HepG2 (cell line): ENCODE results near the gene TUBGCP6. TPM values are rescaled to one million over a fixed set of nuclear protein-coding genes. Genes with fewer than 3 reads are reported as not detected.

Experiments
- GMEB2 ChIP-seq: IDR thresholded peaks from 2 replicates; pipeline ENCODE4 v1.6.1; 2016; ENCODE audit warnings: missing biosample characterization, missing genetic modification reagents, low read depth
- HOMEZ ChIP-seq: IDR thresholded peaks from 2 replicates; pipeline ENCODE4 v1.6.1; 2016; ENCODE audit warnings: low read depth
- KIAA2018 ChIP-seq: sonication (generic); formaldehyde crosslinking; IDR thresholded peaks from 2 replicates; pipeline ENCODE4 v1.5.0; 2020; ENCODE audit warnings: mild to moderate bottlenecking, missing genetic modification reagents, borderline replicate concordance
- ZNF484 ChIP-seq: sonication (generic); formaldehyde crosslinking; IDR thresholded peaks from 2 replicates; pipeline ENCODE4 v1.5.1; 2020; ENCODE audit warnings: mild to moderate bottlenecking, low read depth, missing genetic modification reagents, borderline replicate concordance
- polyA plus RNA-seq, 8 experiments: library from polyadenylated mRNA; depleted of rRNA in 3 of 8; stranded (reverse) in 7 of 8; unstranded in 1 of 8; fragments of >200 nt; fragmentation: Illumina TruSeq in 4 of 8; extraction: Trizol in 4 of 8; gene quantifications; 2 replicates each; pipeline versions ENCODE4 v1.2.1 to v1.2.3, GENCODE V29; 2011 to 2016; ENCODE audit warnings: low read depth in 4 of 8, missing spikeins in 1 of 8, mixed read lengths in 1 of 8; ENCODE audit not compliant: insufficient read depth in 1 of 8
- total RNA-seq, 5 experiments: library from RNA; depleted of rRNA; stranded (reverse); fragments of >200 nt; fragmentation: Illumina TruSeq; extraction: Trizol; gene quantifications; 2 replicates each; pipeline ENCODE4 v1.2.3, GENCODE V29; 2016; ENCODE audit warnings: low read depth in 1 of 5
- TF ChIP-seq, protein P1 (sequence below): sonication (generic); formaldehyde crosslinking; IDR thresholded peaks from 2 replicates; pipeline ENCODE4 v1.4.0; 2020; ENCODE audit warnings: mild to moderate bottlenecking, missing genetic modification reagents

TUBGCP6 gene
- total and polyA plus RNA-seq, 2 of the 13 experiments (the other 11 are each of a cell fraction or from before 2014, with no cell fraction given), result 14.6 to 15.7 TPM

DNA sequence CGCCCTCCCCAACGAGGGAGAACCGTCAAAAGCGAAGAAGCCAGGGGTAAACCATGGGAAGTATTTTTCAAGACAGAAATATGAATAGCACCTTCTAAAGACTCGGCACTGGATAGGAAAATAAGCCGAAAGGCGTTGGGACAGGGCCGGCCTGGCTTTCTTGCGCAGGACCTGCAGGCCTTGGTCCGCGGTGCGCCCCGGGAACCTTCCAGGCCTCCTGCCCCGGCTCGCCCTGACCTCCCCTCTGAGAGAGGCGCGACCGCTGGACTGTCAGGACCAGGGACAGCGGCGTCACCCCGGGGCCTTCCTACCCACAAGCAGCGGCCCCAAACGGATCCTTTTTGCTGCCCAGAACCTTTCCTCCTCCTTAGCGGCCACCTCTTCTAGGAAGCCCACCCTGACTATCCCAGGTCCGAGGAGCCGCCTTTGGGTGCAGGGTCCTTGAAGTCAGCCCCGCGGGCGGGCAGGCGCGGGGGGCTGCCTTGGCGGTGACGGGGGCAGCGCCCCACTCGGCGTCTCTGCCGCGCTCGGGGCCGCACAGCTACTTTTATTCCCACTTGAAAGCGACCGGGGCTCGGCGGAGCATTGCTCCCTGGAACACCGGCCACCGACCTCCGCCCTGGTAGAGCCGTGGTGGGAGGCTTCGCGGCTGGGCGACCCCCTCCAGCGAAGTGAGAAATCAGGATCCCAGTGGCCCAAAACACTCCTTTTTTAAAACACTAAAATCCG lies 26.0 kb upstream of the TUBGCP6 start (continued):
- TF ChIP-seq, protein P1, sequence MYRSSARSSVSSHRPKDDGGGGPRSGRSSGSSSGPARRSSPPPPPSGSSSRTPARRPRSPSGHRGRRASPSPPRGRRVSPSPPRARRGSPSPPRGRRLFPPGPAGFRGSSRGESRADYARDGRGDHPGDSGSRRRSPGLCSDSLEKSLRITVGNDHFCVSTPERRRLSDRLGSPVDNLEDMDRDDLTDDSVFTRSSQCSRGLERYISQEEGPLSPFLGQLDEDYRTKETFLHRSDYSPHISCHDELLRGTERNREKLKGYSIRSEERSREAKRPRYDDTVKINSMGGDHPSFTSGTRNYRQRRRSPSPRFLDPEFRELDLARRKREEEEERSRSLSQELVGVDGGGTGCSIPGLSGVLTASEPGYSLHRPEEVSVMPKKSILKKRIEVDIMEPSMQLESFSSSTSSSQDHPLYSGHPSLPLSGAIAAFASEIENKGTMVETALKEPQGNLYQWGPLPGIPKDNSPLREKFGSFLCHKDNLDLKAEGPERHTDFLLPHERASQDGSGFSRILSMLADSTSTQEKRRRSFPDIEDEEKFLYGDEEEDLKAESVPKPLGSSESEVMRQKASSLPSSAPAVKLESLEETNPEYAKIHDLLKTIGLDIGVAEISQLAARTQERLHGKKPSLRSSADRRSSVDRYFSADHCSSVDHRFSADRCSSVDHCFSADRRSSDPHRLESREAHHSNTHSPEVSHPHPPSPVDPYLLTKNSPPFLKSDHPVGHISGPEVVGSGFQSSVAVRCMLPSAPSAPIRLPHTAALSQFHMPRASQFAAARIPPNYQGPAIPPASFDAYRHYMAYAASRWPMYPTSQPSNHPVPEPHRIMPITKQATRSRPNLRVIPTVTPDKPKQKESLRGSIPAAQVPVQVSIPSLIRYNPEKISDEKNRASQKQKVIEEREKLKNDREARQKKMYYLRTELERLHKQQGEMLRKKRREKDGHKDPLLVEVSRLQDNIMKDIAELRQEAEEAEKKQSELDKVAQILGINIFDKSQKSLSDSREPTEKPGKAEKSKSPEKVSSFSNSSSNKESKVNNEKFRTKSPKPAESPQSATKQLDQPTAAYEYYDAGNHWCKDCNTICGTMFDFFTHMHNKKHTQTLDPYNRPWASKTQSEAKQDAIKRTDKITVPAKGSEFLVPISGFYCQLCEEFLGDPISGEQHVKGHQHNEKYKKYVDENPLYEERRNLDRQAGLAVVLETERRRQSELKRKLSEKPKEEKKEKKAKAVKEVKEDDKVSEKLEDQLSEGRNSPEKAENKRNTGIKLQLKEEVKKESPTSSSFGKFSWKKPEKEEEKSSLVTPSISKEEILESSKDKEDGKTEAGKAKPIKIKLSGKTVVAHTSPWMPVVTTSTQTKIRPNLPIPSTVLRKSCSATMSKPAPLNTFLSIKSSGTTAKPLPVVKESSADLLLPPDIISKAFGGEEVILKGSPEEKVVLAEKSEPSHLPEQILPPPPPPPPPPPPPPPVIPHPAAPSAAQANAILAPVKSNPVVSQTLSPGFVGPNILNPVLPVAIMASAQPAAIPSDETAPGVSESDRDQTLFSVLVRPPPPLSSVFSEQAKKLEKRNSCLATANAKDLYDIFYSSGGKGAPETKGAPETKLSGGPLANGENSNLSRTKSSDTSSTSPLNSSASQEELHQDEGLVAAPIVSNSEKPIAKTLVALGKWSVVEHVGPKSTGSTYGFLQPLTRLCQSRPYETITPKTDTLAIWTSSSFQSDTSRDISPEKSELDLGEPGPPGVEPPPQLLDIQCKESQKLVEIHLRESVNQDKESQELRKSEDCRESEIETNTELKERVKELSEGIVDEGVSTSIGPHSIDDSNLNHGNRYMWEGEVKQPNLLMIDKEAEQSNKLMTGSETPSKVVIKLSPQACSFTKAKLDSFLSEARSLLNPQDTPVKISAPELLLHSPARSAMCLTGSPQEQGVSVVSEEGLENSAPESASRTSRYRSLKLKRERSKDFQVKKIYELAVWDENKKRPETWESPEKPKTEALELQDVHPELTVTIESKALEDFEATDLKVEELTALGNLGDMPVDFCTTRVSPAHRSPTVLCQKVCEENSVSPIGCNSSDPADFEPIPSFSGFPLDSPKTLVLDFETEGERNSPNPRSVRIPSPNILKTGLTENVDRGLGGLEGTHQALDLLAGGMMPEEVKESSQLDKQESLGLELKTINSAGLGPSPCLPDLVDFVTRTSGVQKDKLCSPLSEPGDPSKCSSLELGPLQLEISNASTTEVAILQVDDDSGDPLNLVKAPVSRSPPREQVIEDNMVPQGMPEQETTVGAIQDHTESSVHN (CRISPR knock-in tag), result peak; percentile 36; the same call in 1 of the 2 replicates
- TF ChIP-seq KIAA2018 (CRISPR knock-in tag) (no peak), ZNF484 (peak; percentile 58; the same call in 1 of the 2 replicates), HOMEZ (CRISPR knock-in tag) (no peak), GMEB2 (CRISPR knock-in tag) (no peak)
